Upper lobe of left lung (tissue), 6 donors: ENCODE results near the gene HMBS. TPM values are rescaled to one million over a fixed set of nuclear protein-coding genes. Genes with fewer than 3 reads are reported as not detected.
"Not testable (repeated sequence)": the region's sequence is repeated elsewhere in the genome, so short reads cannot be mapped to it uniquely, and the experiment has no call there.

Experiments used
- ATAC-seq, 2 donors: fragments of 200-7000 bp; cut with Tn5 transposase; one replicate each; pipeline ENCODE4 v1.9.1; 2022; ENCODE audit warnings: mild to moderate bottlenecking in 2 of 2, moderate library complexity in 2 of 2; ENCODE audit not compliant: low FRiP score in 2 of 2
- DNase-seq, 2 donors: peaks; one replicate each; pipeline ENCODE4 v3.0.0-alpha.2; 2019 to 2020
- H3K27ac ChIP-seq, 4 donors: fragments of 200-600 bp; sonication (generic); one replicate each; pipeline ENCODE4 v1.5.1; 2016 to 2019
- H3K27me3 ChIP-seq, 4 donors: fragments of 200-600 bp; sonication (generic); one replicate each; pipeline ENCODE4 v1.5.1; 2017 to 2019
- H3K36me3 ChIP-seq, 4 donors: fragments of 200-600 bp; sonication (generic); one replicate each; pipeline ENCODE4 v1.5.1; 2016 to 2019
- H3K4me1 ChIP-seq, 4 donors: fragments of 200-600 bp; sonication (generic); one replicate each; pipeline ENCODE4 v1.5.1; 2018 to 2019
- H3K4me3 ChIP-seq, 4 donors: fragments of 200-600 bp; sonication (generic); one replicate each; pipeline ENCODE4 v1.5.1; 2017 to 2019; ENCODE audit warnings: mild to moderate bottlenecking in 2 of 4, moderate library complexity in 1 of 4
- H3K9me3 ChIP-seq, 4 donors: fragments of 200-600 bp; sonication (generic); one replicate each; pipeline ENCODE4 v1.5.1; 2018 to 2019
- EP300 ChIP-seq, 4 donors: sonication (generic); formaldehyde crosslinking; IDR thresholded peaks; one replicate each; pipeline ENCODE4 v1.5.1; 2017; ENCODE audit warnings: antibody characterized with exemption in 4 of 4, control low read depth in 2 of 4
- POLR2A ChIP-seq, 4 donors: fragments of 450-650 bp; IDR thresholded peaks; one replicate each; pipeline ENCODE4 v1.5.1; 2016 to 2017; ENCODE audit warnings: antibody characterized with exemption in 4 of 4, mild to moderate bottlenecking in 2 of 4
- POLR2AphosphoS5 ChIP-seq, 2 donors: sonication (generic); formaldehyde crosslinking; IDR thresholded peaks; one replicate each; pipeline ENCODE4 v1.5.1; 2017; ENCODE audit warnings: antibody characterized with exemption in 2 of 2
- WGBS, 2 donors: methylation state at CpG; one replicate each; pipeline ENCODE4 v1.1.5; 2017 to 2018; 5-methylcytosine and 5-hydroxymethylcytosine counted together
- total RNA-seq, 6 donors: library from RNA; depleted of rRNA in 4 of 6; stranded (reverse); fragments of >200 nt in 4 of 6; gene quantifications; one replicate each; pipeline versions ENCODE4 v1.1.0 to v1.2.1, GENCODE V29; 2016 to 2021
- TF ChIP-seq, protein P1 (sequence below), 6 experiments: fragments of 450-650 bp in 4 of 6; fragments of 200-600 bp in 2 of 6; sonication (generic) in 2 of 6; IDR thresholded peaks; one replicate each; pipeline ENCODE4 v1.5.1; 2016 to 2019; ENCODE audit warnings: antibody characterized with exemption in 6 of 6
- donor health status: DM: no; HTN: no; CAD: no; lungs with moderate emphysema.
- donor health status: DM: no; HTN: yes; CAD: no; lungs with severe emphysema.

HMBS gene
- total RNA-seq, 6 donors from 2014 or later: 8.4 to 20.4 (median 13.4) TPM

DNA sequence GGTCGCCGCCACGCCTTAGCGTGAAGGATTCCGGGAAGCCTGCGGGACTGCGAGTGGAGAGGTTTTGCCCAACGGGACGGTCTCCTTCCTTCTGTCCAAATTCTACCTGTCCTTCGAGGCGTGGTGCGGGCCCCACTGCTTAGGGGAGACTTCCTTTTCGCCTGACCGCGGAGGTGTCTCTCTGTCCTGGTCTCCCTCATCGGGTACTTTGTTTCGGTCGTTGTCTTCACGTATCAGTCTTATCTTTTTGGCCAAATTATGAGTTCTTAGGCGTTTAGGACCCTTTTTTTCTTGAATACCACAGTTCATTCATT is 37.1 kb downstream of the HMBS start:
- peaks cover 0 to 23% (median 10%) of the 10 kb centered on the region in 4 donors for H3K36me3 ChIP-seq
- no peaks in the 10 kb centered on the region for H3K27me3 ChIP-seq
- H3K4me3 ChIP-seq: peak overlapping the region; percentile 87 to 99 (median 90)
- TF ChIP-seq POLR2AphosphoS5 (IDR thresholded peaks at IDR 0.05): no peak
- DNase-seq: no peak
- H3K27ac ChIP-seq: peak overlapping the region; percentile 57 to 87 (median 86)
- 0% methylated on average over 11 to 20 of the region's 20 CpGs for WGBS, 2 donors
- peaks cover 13 to 25% (median 15%) of the 10 kb centered on the region in 4 donors for H3K4me1 ChIP-seq
- ATAC-seq: peak in 1 of 2 donors; percentile 76
- no peaks in the 10 kb centered on the region for H3K9me3 ChIP-seq

DNA sequence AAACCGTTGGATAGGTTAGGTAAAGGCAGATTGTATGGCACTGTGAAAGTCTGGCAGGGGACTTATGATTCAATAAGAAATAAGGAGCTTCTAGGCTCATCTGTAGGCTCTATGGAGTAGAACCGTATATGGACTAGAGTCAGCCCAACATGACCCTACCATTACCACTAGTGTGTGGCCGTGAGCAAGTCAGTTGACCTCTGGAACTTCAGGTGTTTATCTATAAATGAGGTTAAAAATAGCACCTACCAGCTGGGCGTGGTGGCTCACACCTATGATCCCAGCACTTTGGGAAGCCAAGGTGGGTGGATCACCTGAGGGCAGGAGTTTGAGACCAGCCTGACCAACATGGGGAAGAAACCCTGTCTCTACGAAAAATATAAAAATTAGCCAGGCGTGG is 41.1 kb downstream of the HMBS start:
- ATAC-seq: no peak
- WGBS, 2 donors: 92 to 93% methylated on average over 6 of the region's 6 CpGs
- no peak for TF ChIP-seq POLR2A (IDR thresholded peaks at IDR 0.05)
- no peak for TF ChIP-seq POLR2AphosphoS5 (IDR thresholded peaks at IDR 0.05)
- TF ChIP-seq EP300 (IDR thresholded peaks at IDR 0.05): no peak
- TF ChIP-seq, protein P1, sequence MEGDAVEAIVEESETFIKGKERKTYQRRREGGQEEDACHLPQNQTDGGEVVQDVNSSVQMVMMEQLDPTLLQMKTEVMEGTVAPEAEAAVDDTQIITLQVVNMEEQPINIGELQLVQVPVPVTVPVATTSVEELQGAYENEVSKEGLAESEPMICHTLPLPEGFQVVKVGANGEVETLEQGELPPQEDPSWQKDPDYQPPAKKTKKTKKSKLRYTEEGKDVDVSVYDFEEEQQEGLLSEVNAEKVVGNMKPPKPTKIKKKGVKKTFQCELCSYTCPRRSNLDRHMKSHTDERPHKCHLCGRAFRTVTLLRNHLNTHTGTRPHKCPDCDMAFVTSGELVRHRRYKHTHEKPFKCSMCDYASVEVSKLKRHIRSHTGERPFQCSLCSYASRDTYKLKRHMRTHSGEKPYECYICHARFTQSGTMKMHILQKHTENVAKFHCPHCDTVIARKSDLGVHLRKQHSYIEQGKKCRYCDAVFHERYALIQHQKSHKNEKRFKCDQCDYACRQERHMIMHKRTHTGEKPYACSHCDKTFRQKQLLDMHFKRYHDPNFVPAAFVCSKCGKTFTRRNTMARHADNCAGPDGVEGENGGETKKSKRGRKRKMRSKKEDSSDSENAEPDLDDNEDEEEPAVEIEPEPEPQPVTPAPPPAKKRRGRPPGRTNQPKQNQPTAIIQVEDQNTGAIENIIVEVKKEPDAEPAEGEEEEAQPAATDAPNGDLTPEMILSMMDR (IDR thresholded peaks at IDR 0.05): no peak

GRCh38 chr11:119126675-119127268 is 42.1 kb downstream of the HMBS start:
- Histone ChIP-seq H3K9me3 (no peaks in the 10 kb centered on the region), H3K27me3 (no peaks in the 10 kb centered on the region), H3K36me3 (peaks cover 8 to 71% (median 34%) of the 10 kb centered on the region in 4 donors), H3K27ac (no peak overlapping the region), H3K4me3 (no peak overlapping the region), H3K4me1 (peaks cover 7 to 16% (median 9%) of the 10 kb centered on the region in 4 donors)
- TF ChIP-seq POLR2A (IDR thresholded peaks at IDR 0.05) (no peak), EP300 (IDR thresholded peaks at IDR 0.05) (no peak), POLR2AphosphoS5 (IDR thresholded peaks at IDR 0.05) (no peak)
- TF ChIP-seq, protein P1 (IDR thresholded peaks at IDR 0.05): no peak
- DNase-seq: no peak
- no peak for ATAC-seq
- 75 to 78% methylated on average over 5 of the region's 5 CpGs for WGBS, 2 donors

More for the DNA sequence above, 41.1 kb downstream of the HMBS start:
- Histone ChIP-seq H3K4me3 (no peak overlapping the region), H3K4me1 (peaks cover 9 to 19% (median 10%) of the 10 kb centered on the region in 4 donors), H3K27ac (no peak overlapping the region), H3K9me3 (no peaks in the 10 kb centered on the region), H3K27me3 (no peaks in the 10 kb centered on the region), H3K36me3 (peaks cover 0 to 62% (median 28%) of the 10 kb centered on the region in 4 donors)
- DNase-seq: no peak

- H3K4me1 ChIP-seq: no peaks in the 10 kb centered on the region
- H3K27ac ChIP-seq: no peak overlapping the region
- H3K27me3 ChIP-seq: no peaks in the 10 kb centered on the region
- WGBS, 2 donors: 53 to 69% methylated on average over 3 of the region's 3 CpGs
- DNase-seq: no peak
- H3K36me3 ChIP-seq: peaks cover 17 to 85% (median 53%) of the 10 kb centered on the region in 4 donors
- TF ChIP-seq POLR2A (IDR thresholded peaks at IDR 0.05) (no peak), POLR2AphosphoS5 (IDR thresholded peaks at IDR 0.05) (no peak), EP300 (IDR thresholded peaks at IDR 0.05) (no peak)
- TF ChIP-seq, protein P1 (IDR thresholded peaks at IDR 0.05): no peak
- no peak overlapping the region for H3K4me3 ChIP-seq
- ATAC-seq: no peak
- H3K9me3 ChIP-seq: no peaks in the 10 kb centered on the region
Observed at GRCh38 chr11:119130662-119131061, 46.0 kb downstream of the HMBS start.

GRCh38 chr11:119134389-119134978 is 49.8 kb downstream of the HMBS start:
- WGBS, 2 donors: 56 to 61% methylated on average over 4 of the region's 4 CpGs
- DNase-seq: no peak
- H3K36me3 ChIP-seq: peaks cover 17 to 56% (median 44%) of the 10 kb centered on the region in 4 donors

GRCh38 chr11:119139276-119139675 is 54.6 kb downstream of the HMBS start:
- ATAC-seq, DNase-seq: not testable (repeated sequence)
- 90 to 91% methylated on average over 10 of the region's 10 CpGs for WGBS, 2 donors

More at GRCh38 chr11:119134389-119134978, 49.8 kb downstream of the HMBS start:
- Histone ChIP-seq H3K4me1 (peaks cover 0 to 4% (median 0%) of the 10 kb centered on the region in 4 donors), H3K27me3 (no peaks in the 10 kb centered on the region), H3K27ac (no peak overlapping the region), H3K9me3 (no peaks in the 10 kb centered on the region), H3K4me3 (no peak overlapping the region)
- TF ChIP-seq, protein P1 (IDR thresholded peaks at IDR 0.05): peak in 4 of 6 experiments; percentile 13 to 37 (median 30)
- no peak for TF ChIP-seq POLR2A (IDR thresholded peaks at IDR 0.05)
- peak; percentile 15 to 45 for ATAC-seq

More at GRCh38 chr11:119139276-119139675, 54.6 kb downstream of the HMBS start:
- not testable (repeated sequence) for H3K27ac ChIP-seq, H3K36me3 ChIP-seq, H3K4me1 ChIP-seq, H3K4me3 ChIP-seq, H3K27me3 ChIP-seq, H3K9me3 ChIP-seq
